OCI-LY7 (cell line): ENCODE results near the gene IFFO2. TPM values are rescaled to one million over a fixed set of nuclear protein-coding genes. Genes with fewer than 3 reads are reported as not detected.
"Not testable (repeated sequence)": the region's sequence is repeated elsewhere in the genome, so short reads cannot be mapped to it uniquely, and the experiment has no call there.

Experiments used
- BruUV-seq: library from RNA; stranded (reverse); fragments of 400-500 nt; replicated peaks from 2 replicates; lab custom pipeline; 2021; lab: Mats Ljungman, UMichigan
- CTCF ChIA-PET: fragments of 300-600 bp; sonication (Branson Sonifier 250); formaldehyde crosslinking; loops from one replicate; lab custom pipeline; 2022; ENCODE audit warnings: antibody characterized with exemption; ENCODE audit not compliant: unreplicated experiment; lab: Charles Lee
- POLR2A ChIA-PET: fragments of 300-600 bp; sonication (Branson Sonifier 250); formaldehyde crosslinking; loops from one replicate; lab custom pipeline; 2022; ENCODE audit warnings: antibody characterized with exemption; lab: Charles Lee
- DNase-seq: peaks from one replicate; pipeline ENCODE4 v3.0.0-alpha.2; 2015; ENCODE audit warnings: low spot score
- H2AFZ ChIP-seq: fragments of 200-600 bp; sonication (generic), shearing (Covaris generic); 2 replicates; pipeline ENCODE4 v1.6.1; 2014; ENCODE audit warnings: mild to moderate bottlenecking, antibody characterized with exemption, low read length, moderate library complexity
- H3K27ac ChIP-seq: fragments of 200-600 bp; sonication (generic); 2 replicates; pipeline ENCODE4 v1.5.1; 2014; ENCODE audit warnings: mixed run types, low read depth, mild to moderate bottlenecking, moderate library complexity, low read length, inconsistent platforms; ENCODE audit not compliant: poor library complexity, severe bottlenecking
- H3K36me3 ChIP-seq: fragments of 200-600 bp; sonication (generic); 2 replicates; pipeline ENCODE4 v1.6.1; 2014; ENCODE audit warnings: mild to moderate bottlenecking, antibody characterized with exemption, low read length, moderate library complexity, mixed read lengths; ENCODE audit not compliant: insufficient read depth
- H3K4me1 ChIP-seq: fragments of 200-600 bp; sonication (generic); 2 replicates; pipeline ENCODE4 v1.5.1; 2014; ENCODE audit warnings: mild to moderate bottlenecking, low read length; ENCODE audit not compliant: insufficient read depth, poor library complexity, severe bottlenecking
- H3K4me2 ChIP-seq: fragments of 200-600 bp; sonication (generic); 2 replicates; pipeline ENCODE4 v1.6.1; 2014; ENCODE audit warnings: mild to moderate bottlenecking, low read length
- H3K4me3 ChIP-seq: fragments of 200-600 bp; sonication (generic); 2 replicates; pipeline ENCODE4 v1.5.1; 2014; ENCODE audit warnings: mild to moderate bottlenecking, low read depth, low read length; ENCODE audit not compliant: poor library complexity, severe bottlenecking
- H3K79me2 ChIP-seq: fragments of 200-600 bp; sonication (generic); 2 replicates; pipeline ENCODE4 v1.6.1; 2016; ENCODE audit warnings: low read depth, mild to moderate bottlenecking, low read length, moderate library complexity, mixed read lengths; ENCODE audit not compliant: insufficient read depth
- H3K9me2 ChIP-seq: fragments of 200-600 bp; sonication (generic); 2 replicates; pipeline ENCODE4 v1.6.1; 2016; ENCODE audit warnings: mild to moderate bottlenecking, low read length, mixed read lengths; ENCODE audit not compliant: insufficient read depth
- H3K9me3 ChIP-seq: fragments of 200-600 bp; sonication (generic); 2 replicates; pipeline ENCODE4 v1.6.1; 2014; ENCODE audit warnings: mild to moderate bottlenecking, mixed run types, low read length, mixed read lengths
- H4K20me1 ChIP-seq: fragments of 200-600 bp; sonication (generic); 2 replicates; pipeline ENCODE4 v1.6.1; 2014; ENCODE audit warnings: mild to moderate bottlenecking, antibody characterized with exemption, low read length, moderate library complexity, mixed read lengths; ENCODE audit not compliant: insufficient read depth
- EZH2phosphoT487 ChIP-seq: fragments of 200-600 bp; sonication (generic); IDR thresholded peaks from 2 replicates; pipeline ENCODE4 v1.6.1; 2018; ENCODE audit warnings: low read depth, borderline replicate concordance, mild to moderate bottlenecking, mixed run types, antibody characterized with exemption, low read length, moderate library complexity, mixed read lengths
- intact Hi-C: fragments of 100-400 bp; cut with micrococcal nuclease; formaldehyde crosslinking; loops from one replicate; pipeline ENCODE4 v1.10.0; 2022; ENCODE audit not compliant: unreplicated experiment
- total RNA-seq, 2 experiments: library from RNA; depleted of rRNA in 1 of 2; stranded (reverse); fragments of >200 nt in 1 of 2; shearing (Covaris generic) in 1 of 2; gene quantifications; 2 replicates each; pipeline ENCODE4 v1.2.3, GENCODE V29; 2014 to 2022
- TF ChIP-seq, protein P1 (sequence below): fragments of 200-600 bp; sonication (generic); conservative IDR thresholded peaks from 2 replicates; pipeline ENCODE4 v1.5.1; 2014; ENCODE audit warnings: mild to moderate bottlenecking, antibody characterized with exemption, low read length, moderate library complexity, mixed read lengths

IFFO2 gene
- total RNA-seq, 2 experiments from 2014 or later: 0.06 to 0.44 TPM

DNA sequence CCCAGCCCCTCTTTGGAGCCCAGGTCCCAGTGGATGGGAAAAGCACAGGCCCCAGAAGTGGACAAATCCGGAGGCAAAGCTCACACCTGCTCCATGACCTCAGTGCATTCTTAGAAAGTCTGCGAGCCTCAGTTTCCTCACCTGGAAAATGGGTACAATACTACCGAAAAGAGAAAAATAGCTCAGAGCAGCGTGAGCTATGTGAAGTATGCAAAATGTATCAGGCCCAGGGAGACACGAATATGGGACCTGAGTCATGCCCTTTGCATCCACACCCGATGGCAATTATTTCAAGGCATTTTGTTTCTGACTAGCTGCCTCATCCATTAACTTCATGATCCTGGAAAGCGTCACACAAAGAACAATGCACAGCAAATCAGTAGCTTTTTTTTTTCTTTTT is 63.4 kb downstream of the IFFO2 start:
- Histone ChIP-seq H4K20me1 (no peaks in the 10 kb centered on the region), H3K9me3 (no peaks in the 10 kb centered on the region), H3K4me3 (no peak overlapping the region), H3K36me3 (no peaks in the 10 kb centered on the region), H3K27ac (no peak overlapping the region), H3K9me2 (no peaks in the 10 kb centered on the region), H3K4me1 (no peaks in the 10 kb centered on the region), H2AFZ (no peak overlapping the region), H3K4me2 (no peak overlapping the region), H3K79me2 (no peaks in the 10 kb centered on the region)
- no TSS peak for BruUV-seq
- ChIA-PET CTCF (interaction anchor here (0.7 to 1.0 kb wide), 2 partner anchors 8 to 9 kb away, joined by 3 to 4 read pairs; no protein-coding TSS in a partner anchor), POLR2A (interaction anchor here (0.7 kb wide), 1 partner anchor 10 kb away, joined by 3 read pairs; the partner anchor contains the start of gene ALDH4A1)
- DNase-seq: no peak
- intact Hi-C loops: no loop called here
- no peak for TF ChIP-seq EZH2phosphoT487
- TF ChIP-seq, protein P1, sequence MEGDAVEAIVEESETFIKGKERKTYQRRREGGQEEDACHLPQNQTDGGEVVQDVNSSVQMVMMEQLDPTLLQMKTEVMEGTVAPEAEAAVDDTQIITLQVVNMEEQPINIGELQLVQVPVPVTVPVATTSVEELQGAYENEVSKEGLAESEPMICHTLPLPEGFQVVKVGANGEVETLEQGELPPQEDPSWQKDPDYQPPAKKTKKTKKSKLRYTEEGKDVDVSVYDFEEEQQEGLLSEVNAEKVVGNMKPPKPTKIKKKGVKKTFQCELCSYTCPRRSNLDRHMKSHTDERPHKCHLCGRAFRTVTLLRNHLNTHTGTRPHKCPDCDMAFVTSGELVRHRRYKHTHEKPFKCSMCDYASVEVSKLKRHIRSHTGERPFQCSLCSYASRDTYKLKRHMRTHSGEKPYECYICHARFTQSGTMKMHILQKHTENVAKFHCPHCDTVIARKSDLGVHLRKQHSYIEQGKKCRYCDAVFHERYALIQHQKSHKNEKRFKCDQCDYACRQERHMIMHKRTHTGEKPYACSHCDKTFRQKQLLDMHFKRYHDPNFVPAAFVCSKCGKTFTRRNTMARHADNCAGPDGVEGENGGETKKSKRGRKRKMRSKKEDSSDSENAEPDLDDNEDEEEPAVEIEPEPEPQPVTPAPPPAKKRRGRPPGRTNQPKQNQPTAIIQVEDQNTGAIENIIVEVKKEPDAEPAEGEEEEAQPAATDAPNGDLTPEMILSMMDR: no peak

DNA sequence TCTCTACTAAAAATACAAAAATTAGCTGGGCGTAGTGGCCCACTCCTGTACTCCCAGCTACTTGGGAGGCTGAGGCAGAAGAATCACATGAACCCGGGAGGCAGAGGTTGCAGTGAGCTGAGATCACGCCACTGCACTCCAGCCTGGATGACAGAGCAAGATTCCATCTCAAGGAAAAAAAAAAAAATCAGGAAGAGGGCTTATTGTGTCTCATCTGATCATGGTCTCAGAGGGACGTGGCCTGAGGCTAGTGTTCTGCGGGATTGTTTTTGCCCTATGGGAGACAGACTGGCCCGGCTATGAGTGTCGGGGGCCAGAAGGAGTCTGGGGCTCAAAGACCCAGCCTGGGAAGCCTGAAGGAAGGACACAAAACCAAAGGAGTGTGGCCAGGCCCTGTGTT is 64.6 kb downstream of the IFFO2 start:
- H3K4me3 ChIP-seq, POLR2A ChIA-PET, H3K9me2 ChIP-seq, H3K9me3 ChIP-seq, DNase-seq, BruUV-seq, H3K36me3 ChIP-seq, intact Hi-C loops, H3K4me1 ChIP-seq, H3K79me2 ChIP-seq, H3K4me2 ChIP-seq, H4K20me1 ChIP-seq, H2AFZ ChIP-seq, CTCF ChIA-PET, H3K27ac ChIP-seq: not testable (repeated sequence)

DNA sequence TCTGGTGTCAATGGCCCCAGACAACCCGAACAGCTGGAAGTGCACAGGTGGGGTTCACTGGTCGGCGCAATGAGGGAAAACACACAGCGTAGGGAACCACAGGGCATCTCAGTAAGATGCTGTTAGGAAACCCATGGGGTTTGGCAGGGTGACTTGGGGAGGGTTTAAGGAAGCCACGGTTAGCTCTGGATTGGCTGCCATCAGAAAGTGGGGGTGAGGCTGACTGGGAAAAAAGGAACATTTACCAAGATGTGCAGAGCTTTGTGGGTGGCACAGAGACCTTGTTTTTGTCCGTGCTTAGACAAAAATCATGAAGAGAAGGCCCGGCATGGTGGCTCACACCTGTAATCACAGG is 65.1 kb downstream of the IFFO2 start:
- TF ChIP-seq EZH2phosphoT487: no peak
- TF ChIP-seq, protein P1: no peak
- H4K20me1 ChIP-seq: no peaks in the 10 kb centered on the region
- H3K9me3 ChIP-seq: no peaks in the 10 kb centered on the region
- BruUV-seq: no TSS peak
- intact Hi-C loops: no loop called here
- no peak overlapping the region for H3K4me2 ChIP-seq
- CTCF ChIA-PET: no interaction called here
- H3K79me2 ChIP-seq: no peaks in the 10 kb centered on the region
- H3K9me2 ChIP-seq: no peaks in the 10 kb centered on the region
- H3K4me1 ChIP-seq: no peaks in the 10 kb centered on the region
- no peak overlapping the region for H3K4me3 ChIP-seq
- H3K36me3 ChIP-seq: no peaks in the 10 kb centered on the region
- POLR2A ChIA-PET: no interaction called here
- H2AFZ ChIP-seq: no peak overlapping the region
- H3K27ac ChIP-seq: no peak overlapping the region
- no peak for DNase-seq
